Spinal cord (tissue), 10 donors: ENCODE measurements around the gene SECTM1. TPM values are rescaled to one million over a fixed set of nuclear protein-coding genes. Genes with fewer than 3 reads are reported as not detected.

Experiments used
- DNase-seq, 6 donors: peaks; one replicate each; pipeline versions ENCODE4 v3.0.0 to v3.0.0-alpha.2; 2013 to 2015; ENCODE audit warnings: low spot score in 6 of 6, low read depth in 4 of 6
- H3K27ac ChIP-seq: one replicate; pipeline ENCODE4 v1.5.1; 2013; ENCODE audit warnings: low read depth, low read length, control low read depth
- H3K27me3 ChIP-seq: one replicate; pipeline ENCODE4 v1.6.1; 2013; ENCODE audit warnings: low read length; ENCODE audit not compliant: control insufficient read depth, insufficient read depth
- H3K36me3 ChIP-seq: one replicate; pipeline ENCODE4 v1.6.1; 2013; ENCODE audit warnings: low read length; ENCODE audit not compliant: control insufficient read depth, insufficient read depth
- H3K4me1 ChIP-seq: one replicate; pipeline ENCODE4 v1.6.1; 2013; ENCODE audit warnings: low read length; ENCODE audit not compliant: control insufficient read depth, insufficient read depth
- H3K4me3 ChIP-seq: one replicate; pipeline ENCODE4 v1.5.1; 2013; ENCODE audit warnings: low read depth, low read length, control low read depth
- H3K9me3 ChIP-seq: one replicate; pipeline ENCODE4 v1.6.1; 2013; ENCODE audit warnings: low read length; ENCODE audit not compliant: control insufficient read depth, insufficient read depth
- WGBS: methylation state at CpG from one replicate; pipeline ENCODE4 v1.1.5; 2013; ENCODE audit warnings: missing lambda C conversion rate; ENCODE audit not compliant: insufficient coverage; 5-methylcytosine and 5-hydroxymethylcytosine counted together
- polyA plus RNA-seq, 2 donors: library from polyadenylated mRNA; unstranded; fragments of 120-200 nt; gene quantifications; one replicate each; pipeline ENCODE4 v1.2.1, GENCODE V29; 2013; ENCODE audit not compliant: insufficient read length in 2 of 2
- total RNA-seq, 2 donors: library from RNA; depleted of rRNA in 1 of 2; stranded (reverse); fragments of 120-200 nt in 1 of 2; fragments of >200 nt in 1 of 2; gene quantifications; one replicate each; pipeline versions ENCODE4 v1.2.3 to v1.2.4, GENCODE V29; 2013 to 2014
- donor health status: healthy.

Gene SECTM1
- total and polyA plus RNA-seq, 4 donors, result 1.9 to 7.4 (median 3.0) TPM

- Histone ChIP-seq H3K27me3 (no peaks in the 10 kb centered on the region), H3K4me1 (peaks cover 25% of the 10 kb centered on the region), H3K27ac (no peak overlapping the region), H3K9me3 (no peaks in the 10 kb centered on the region), H3K4me3 (no peak overlapping the region), H3K36me3 (no peaks in the 10 kb centered on the region)
- 72% methylated on average over 5 of the region's 10 CpGs for WGBS
- DNase-seq, result no peak
Observed at GRCh38 chr17:82299452-82299851, 34.1 kb downstream of the SECTM1 start.

GRCh38 chr17:82298538-82299421 is 34.8 kb downstream of the SECTM1 start:
- H3K27me3 ChIP-seq, result no peaks in the 10 kb centered on the region
- H3K27ac ChIP-seq, result peak overlapping the region; percentile 40
- no peak overlapping the region for H3K4me3 ChIP-seq
- H3K36me3 ChIP-seq, result no peaks in the 10 kb centered on the region
- no peaks in the 10 kb centered on the region for H3K9me3 ChIP-seq
- DNase-seq, result no peak
- H3K4me1 ChIP-seq, result peaks cover 22% of the 10 kb centered on the region
- WGBS, result 83% methylated on average over 26 of the region's 27 CpGs

GRCh38 chr17:82297714-82298537 is 35.6 kb downstream of the SECTM1 start:
- Histone ChIP-seq H3K27ac (peak overlapping the region; percentile 40), H3K4me3 (peak overlapping the region; percentile 39), H3K36me3 (no peaks in the 10 kb centered on the region), H3K9me3 (no peaks in the 10 kb centered on the region), H3K4me1 (peaks cover 27% of the 10 kb centered on the region), H3K27me3 (no peaks in the 10 kb centered on the region)
- WGBS, result 29% methylated on average over 26 of the region's 36 CpGs
- DNase-seq, result peak in 2 of 6 donors; percentile 54 to 85

DNA sequence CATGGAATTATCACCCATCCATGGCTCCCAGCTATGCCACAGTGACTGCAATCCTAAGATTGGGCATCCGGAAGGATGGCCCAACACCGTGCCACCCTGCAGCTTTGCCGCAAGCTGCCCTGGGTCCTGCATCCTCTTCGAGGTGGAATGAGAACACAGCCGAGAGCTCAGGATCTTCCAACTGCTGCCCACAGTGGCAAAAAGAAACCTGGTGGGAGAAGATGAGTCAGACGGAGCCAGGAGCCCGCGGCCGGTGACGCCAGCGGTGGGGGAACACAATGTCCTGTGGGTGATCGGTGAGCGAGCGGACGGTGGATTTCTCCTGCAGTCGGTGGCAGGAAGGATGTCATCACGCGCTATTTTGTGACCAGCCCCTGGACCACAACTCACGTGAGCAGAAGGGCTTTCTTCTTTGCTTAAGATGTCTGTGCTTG is 36.3 kb downstream of the SECTM1 start:
- Histone ChIP-seq H3K4me3 (no peak overlapping the region), H3K27ac (no peak overlapping the region), H3K4me1 (peaks cover 27% of the 10 kb centered on the region), H3K27me3 (no peaks in the 10 kb centered on the region), H3K36me3 (no peaks in the 10 kb centered on the region), H3K9me3 (no peaks in the 10 kb centered on the region)
- DNase-seq, result peak in 1 of 6 donors; percentile 4
- 80% methylated on average over 16 of the region's 19 CpGs for WGBS

DNA sequence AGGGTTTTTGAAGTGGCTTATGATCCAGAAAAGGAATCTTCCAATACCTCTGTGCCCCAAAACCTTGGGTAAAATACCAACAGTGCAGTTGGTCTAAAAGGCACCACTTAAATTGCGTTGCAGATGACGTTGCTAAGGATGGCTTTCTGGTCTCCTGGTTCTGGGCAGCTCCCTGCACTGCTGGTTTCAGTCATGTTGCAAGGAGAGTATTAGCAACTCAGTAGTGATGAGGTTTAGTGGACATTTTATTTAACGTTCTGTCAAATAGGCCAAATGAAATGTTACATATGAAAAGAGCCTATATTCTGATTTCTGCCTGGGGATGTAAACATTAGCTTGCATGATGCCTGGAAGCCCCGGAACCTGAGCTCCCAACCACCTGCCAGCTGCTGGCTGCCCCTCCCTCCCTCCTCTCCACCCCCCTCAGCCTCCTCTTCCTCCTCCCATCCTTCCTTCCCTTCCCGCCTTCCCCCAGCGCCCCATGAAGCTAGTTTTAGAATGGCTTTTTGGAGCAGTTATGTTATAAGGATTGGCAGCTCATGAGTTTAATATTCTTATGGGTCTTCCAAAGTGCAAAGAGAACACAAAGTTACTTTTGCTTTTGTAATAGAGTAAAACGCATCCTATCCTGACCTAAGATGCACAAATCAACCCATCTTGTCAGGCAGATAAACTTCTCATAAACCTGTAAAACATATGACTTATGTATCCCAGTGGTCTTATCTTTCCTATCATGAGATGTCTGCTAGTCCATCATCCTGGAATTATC is 36.9 kb downstream of the SECTM1 start:
- Histone ChIP-seq H3K4me1 (peaks cover 33% of the 10 kb centered on the region), H3K27ac (no peak overlapping the region), H3K27me3 (no peaks in the 10 kb centered on the region), H3K4me3 (no peak overlapping the region), H3K9me3 (no peaks in the 10 kb centered on the region), H3K36me3 (no peaks in the 10 kb centered on the region)
- DNase-seq, result no peak
- WGBS, result 62% methylated on average over 3 of the region's 7 CpGs

- Histone ChIP-seq H3K27ac (no peak overlapping the region), H3K9me3 (no peaks in the 10 kb centered on the region), H3K27me3 (no peaks in the 10 kb centered on the region), H3K36me3 (no peaks in the 10 kb centered on the region), H3K4me1 (peaks cover 34% of the 10 kb centered on the region), H3K4me3 (no peak overlapping the region)
- DNase-seq, result no peak
- WGBS, result 83% methylated on average over 4 of the region's 4 CpGs
Observed at GRCh38 chr17:82295472-82295814, 38.1 kb downstream of the SECTM1 start.

GRCh38 chr17:82294064-82294773 is 39.3 kb downstream of the SECTM1 start:
- no peaks in the 10 kb centered on the region for H3K9me3 ChIP-seq
- H3K4me1 ChIP-seq, result peaks cover 34% of the 10 kb centered on the region
- peak overlapping the region; percentile 75 for H3K27ac ChIP-seq
- peak overlapping the region; percentile 26 for H3K4me3 ChIP-seq
- no peaks in the 10 kb centered on the region for H3K27me3 ChIP-seq
- DNase-seq, result no peak
- WGBS, result 72% methylated on average over 6 of the region's 15 CpGs
- no peaks in the 10 kb centered on the region for H3K36me3 ChIP-seq

DNA sequence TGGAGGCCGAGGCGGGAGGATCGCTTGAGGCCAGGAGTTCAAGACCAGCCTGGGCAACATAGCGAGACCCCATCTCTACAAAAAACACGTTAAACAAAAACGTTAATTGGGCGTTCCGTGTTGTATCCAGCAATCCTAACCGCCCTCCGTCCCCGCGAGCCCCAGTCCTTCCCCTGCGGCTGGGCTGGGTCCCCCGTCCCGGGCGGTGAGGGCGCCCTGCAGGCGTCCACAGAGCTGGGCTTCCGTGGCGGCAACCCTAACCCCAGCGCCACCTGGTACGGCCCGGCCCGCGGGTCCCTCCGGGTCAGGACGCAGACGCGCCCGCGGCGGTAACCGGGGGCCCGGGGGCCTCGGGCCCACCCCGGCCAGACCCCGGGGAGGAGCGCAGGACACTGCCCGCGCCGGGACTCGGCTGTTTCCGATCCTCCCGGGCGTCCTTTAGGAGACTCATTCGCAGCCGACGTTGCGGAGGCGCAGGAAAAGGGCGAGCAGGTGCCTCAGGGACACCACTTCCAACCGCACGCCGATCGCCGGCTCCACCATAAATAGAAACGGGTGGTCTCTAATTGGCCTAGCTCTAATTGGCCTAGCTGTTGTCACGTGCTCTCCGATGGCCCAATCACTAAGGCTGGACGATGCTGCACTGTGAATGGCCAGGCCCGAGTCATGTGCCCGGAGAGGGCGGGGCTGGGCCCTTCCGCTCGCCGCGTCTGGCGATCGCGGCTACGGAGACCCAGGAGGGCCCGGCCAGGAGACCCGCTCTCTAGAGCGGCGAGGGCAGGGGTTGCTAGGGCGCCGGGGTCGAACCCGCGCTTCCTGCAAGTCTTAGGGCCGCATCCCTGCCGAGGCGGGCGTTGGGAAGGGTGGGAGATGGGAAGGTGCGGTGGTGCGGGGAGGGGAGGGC is 41.1 kb downstream of the SECTM1 start:
- 3% methylated on average over 84 of the region's 86 CpGs for WGBS
- Histone ChIP-seq H3K27me3 (no peaks in the 10 kb centered on the region), H3K27ac (peak overlapping the region; percentile 98), H3K4me3 (peak overlapping the region; percentile 85), H3K9me3 (no peaks in the 10 kb centered on the region), H3K36me3 (no peaks in the 10 kb centered on the region), H3K4me1 (peaks cover 21% of the 10 kb centered on the region)
- DNase-seq, result peak; percentile 91 to 99 (median 96)
